ENCODE measurements around the gene CSGALNACT2. TPM values are rescaled to one million over a fixed set of nuclear protein-coding genes. Genes with fewer than 3 reads are reported as not detected.

CSGALNACT2 gene
- total RNA-seq, 2 experiments from 2014 or later, result 13.2 to 33.6 TPM

- Histone ChIP-seq H3K4me3 (ENCODE audit: low read depth, low read length, poor library complexity, severe bottlenecking) (no peak overlapping the region), H3K36me3 (ENCODE audit: insufficient read depth, low read length) (no peaks in the 10 kb centered on the region), H2AFZ (ENCODE audit: low read length) (no peak overlapping the region), H3K9me3 (ENCODE audit: low read length) (no peaks in the 10 kb centered on the region), H4K20me1 (ENCODE audit: insufficient read depth, low read length) (no peaks in the 10 kb centered on the region), H3K9me2 (ENCODE audit: insufficient read depth, low read length) (no peaks in the 10 kb centered on the region), H3K27ac (ENCODE audit: low read depth, low read length, poor library complexity, severe bottlenecking) (no peak overlapping the region), H3K4me2 (ENCODE audit: low read length) (no peak overlapping the region), H3K4me1 (ENCODE audit: insufficient read depth, low read length, poor library complexity, severe bottlenecking) (no peaks in the 10 kb centered on the region), H3K79me2 (ENCODE audit: insufficient read depth, low read depth, low read length) (no peaks in the 10 kb centered on the region)
- no TSS peak for BruUV-seq (replicated peaks)
- intact Hi-C loops (cut with micrococcal nuclease; ENCODE audit: unreplicated experiment), result no loop called here
- ChIA-PET CTCF (ENCODE audit: unreplicated experiment) (no interaction called here), POLR2A (no interaction called here)
- DNase-seq (ENCODE audit: low spot score), result no peak
- TF ChIP-seq EZH2phosphoT487 (IDR thresholded peaks at IDR 0.05; ENCODE audit: borderline replicate concordance, low read depth, low read length), result no peak
- TF ChIP-seq CTCF (conservative IDR thresholded peaks at IDR 0.05; ENCODE audit: low read length), result no peak
These were observed 38.3 kb upstream of the CSGALNACT2 start for GRCh38 chr10:43099928-43100327.

GRCh38 chr10:43100366-43100765, 37.9 kb upstream of the CSGALNACT2 start:
- no peaks in the 10 kb centered on the region for H3K79me2 ChIP-seq (ENCODE audit: insufficient read depth, low read depth, low read length)
- ChIA-PET POLR2A (no interaction called here), CTCF (ENCODE audit: unreplicated experiment) (no interaction called here)
- H4K20me1 ChIP-seq (ENCODE audit: insufficient read depth, low read length), result no peaks in the 10 kb centered on the region
- H3K36me3 ChIP-seq (ENCODE audit: insufficient read depth, low read length), result no peaks in the 10 kb centered on the region
- H3K9me3 ChIP-seq (ENCODE audit: low read length), result no peaks in the 10 kb centered on the region
- TF ChIP-seq EZH2phosphoT487 (IDR thresholded peaks at IDR 0.05; ENCODE audit: borderline replicate concordance, low read depth, low read length) (no peak), CTCF (conservative IDR thresholded peaks at IDR 0.05; ENCODE audit: low read length) (no peak)
- H3K4me2 ChIP-seq (ENCODE audit: low read length), result no peak overlapping the region
- H3K9me2 ChIP-seq (ENCODE audit: insufficient read depth, low read length), result no peaks in the 10 kb centered on the region
- no peak overlapping the region for H2AFZ ChIP-seq (ENCODE audit: low read length)
- no peak overlapping the region for H3K4me3 ChIP-seq (ENCODE audit: low read depth, low read length, poor library complexity, severe bottlenecking)
- H3K4me1 ChIP-seq (ENCODE audit: insufficient read depth, low read length, poor library complexity, severe bottlenecking), result no peaks in the 10 kb centered on the region
- DNase-seq (ENCODE audit: low spot score), result no peak
- no TSS peak for BruUV-seq (replicated peaks)
- intact Hi-C loops (cut with micrococcal nuclease; ENCODE audit: unreplicated experiment), result no loop called here
- no peak overlapping the region for H3K27ac ChIP-seq (ENCODE audit: low read depth, low read length, poor library complexity, severe bottlenecking)

- peaks cover 11% of the 10 kb centered on the region for H3K4me1 ChIP-seq (ENCODE audit: insufficient read depth, low read length, poor library complexity, severe bottlenecking)
- H3K4me2 ChIP-seq (ENCODE audit: low read length), result no peak overlapping the region
- no peaks in the 10 kb centered on the region for H3K79me2 ChIP-seq (ENCODE audit: insufficient read depth, low read depth, low read length)
- DNase-seq (ENCODE audit: low spot score), result no peak
- H3K36me3 ChIP-seq (ENCODE audit: insufficient read depth, low read length), result no peaks in the 10 kb centered on the region
- ChIA-PET CTCF (ENCODE audit: unreplicated experiment) (no interaction called here), POLR2A (interaction anchor here (0.6 kb wide), 1 partner anchor 790 kb away, joined by 4 read pairs; no protein-coding TSS in a partner anchor)
- no TSS peak for BruUV-seq (replicated peaks)
- H3K27ac ChIP-seq (ENCODE audit: low read depth, low read length, poor library complexity, severe bottlenecking), result no peak overlapping the region
- H3K9me2 ChIP-seq (ENCODE audit: insufficient read depth, low read length), result no peaks in the 10 kb centered on the region
- no peaks in the 10 kb centered on the region for H3K9me3 ChIP-seq (ENCODE audit: low read length)
- TF ChIP-seq CTCF (conservative IDR thresholded peaks at IDR 0.05; ENCODE audit: low read length), result no peak
- intact Hi-C loops (cut with micrococcal nuclease; ENCODE audit: unreplicated experiment), result no loop called here
- no peak overlapping the region for H3K4me3 ChIP-seq (ENCODE audit: low read depth, low read length, poor library complexity, severe bottlenecking)
- H4K20me1 ChIP-seq (ENCODE audit: insufficient read depth, low read length), result no peaks in the 10 kb centered on the region
- H2AFZ ChIP-seq (ENCODE audit: low read length), result no peak overlapping the region
These were observed 36.0 kb upstream of the CSGALNACT2 start for GRCh38 chr10:43102063-43102828.
